ENCODE measurements around the gene CDH22. TPM values are rescaled to one million over a fixed set of nuclear protein-coding genes. Genes with fewer than 3 reads are reported as not detected.

The CDH22 gene
- total RNA-seq, 3 donors from 2014 or later (not counting 1 experiment from before 2014, with no cell fraction given): not detected

DNA sequence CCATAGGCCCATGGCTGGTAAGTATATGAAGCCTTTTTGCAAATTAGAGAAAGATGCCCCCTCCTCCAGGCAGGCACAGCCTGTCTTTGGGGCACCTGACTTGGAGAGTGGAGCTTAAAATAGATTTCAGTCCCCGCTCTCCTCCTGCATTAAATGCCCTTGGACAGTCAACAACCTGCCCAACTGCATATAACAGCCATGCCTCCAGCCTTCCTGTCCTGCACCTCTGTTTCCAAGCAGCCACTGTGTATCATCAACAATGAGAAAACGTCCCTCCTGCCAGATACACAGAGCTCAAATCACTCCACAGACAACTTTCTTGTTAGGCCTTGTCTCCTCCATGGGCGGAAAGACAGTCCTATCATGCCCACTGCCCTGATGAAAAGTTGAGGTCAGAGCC is 3.4 kb downstream of the CDH22 start:
- Histone ChIP-seq H3K9me3 (ENCODE audit: control insufficient read depth, insufficient read depth, low read length) (no peaks in the 10 kb centered on the region), H3K36me3 (ENCODE audit: control insufficient read depth, insufficient read depth, low read length) (no peaks in the 10 kb centered on the region), H3K27me3 (ENCODE audit: control insufficient read depth, insufficient read depth, low read length) (peaks cover 26% of the 10 kb centered on the region), H3K4me3 (ENCODE audit: low read length) (no peak overlapping the region), H3K27ac (ENCODE audit: low read length) (no peak overlapping the region), H3K4me1 (ENCODE audit: control insufficient read depth, insufficient read depth, low read length) (peaks cover 12% of the 10 kb centered on the region)
- H3K27me3 Mint-ChIP-seq (ENCODE audit: low read depth in 2 of 2): peaks cover 31 to 52% of the 10 kb centered on the region in 2 donors
- intact Hi-C loops (cut with micrococcal nuclease): no loop called here
- WGBS (ENCODE audit: insufficient coverage): 71% methylated on average over 3 of the region's 3 CpGs
- TF ChIP-seq, protein P1, sequence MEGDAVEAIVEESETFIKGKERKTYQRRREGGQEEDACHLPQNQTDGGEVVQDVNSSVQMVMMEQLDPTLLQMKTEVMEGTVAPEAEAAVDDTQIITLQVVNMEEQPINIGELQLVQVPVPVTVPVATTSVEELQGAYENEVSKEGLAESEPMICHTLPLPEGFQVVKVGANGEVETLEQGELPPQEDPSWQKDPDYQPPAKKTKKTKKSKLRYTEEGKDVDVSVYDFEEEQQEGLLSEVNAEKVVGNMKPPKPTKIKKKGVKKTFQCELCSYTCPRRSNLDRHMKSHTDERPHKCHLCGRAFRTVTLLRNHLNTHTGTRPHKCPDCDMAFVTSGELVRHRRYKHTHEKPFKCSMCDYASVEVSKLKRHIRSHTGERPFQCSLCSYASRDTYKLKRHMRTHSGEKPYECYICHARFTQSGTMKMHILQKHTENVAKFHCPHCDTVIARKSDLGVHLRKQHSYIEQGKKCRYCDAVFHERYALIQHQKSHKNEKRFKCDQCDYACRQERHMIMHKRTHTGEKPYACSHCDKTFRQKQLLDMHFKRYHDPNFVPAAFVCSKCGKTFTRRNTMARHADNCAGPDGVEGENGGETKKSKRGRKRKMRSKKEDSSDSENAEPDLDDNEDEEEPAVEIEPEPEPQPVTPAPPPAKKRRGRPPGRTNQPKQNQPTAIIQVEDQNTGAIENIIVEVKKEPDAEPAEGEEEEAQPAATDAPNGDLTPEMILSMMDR (IDR thresholded peaks at IDR 0.05): no peak
- no peak overlapping the region for H3K27ac Mint-ChIP-seq
- DNase-seq (no peak), ATAC-seq (no peak)
- H3K9me3 Mint-ChIP-seq: no peaks in the 10 kb centered on the region
- H3K4me3 Mint-ChIP-seq: no peak overlapping the region
- peaks cover 0 to 12% of the 10 kb centered on the region in 2 donors for H3K4me1 Mint-ChIP-seq
- no peaks in the 10 kb centered on the region for H3K36me3 Mint-ChIP-seq

- Mint-ChIP-seq H3K36me3 (no peaks in the 10 kb centered on the region), H3K27ac (no peak overlapping the region), H3K27me3 (ENCODE audit: low read depth in 2 of 2) (peaks cover 27 to 47% of the 10 kb centered on the region in 2 donors), H3K4me1 (peaks cover 0 to 8% of the 10 kb centered on the region in 2 donors), H3K4me3 (no peak overlapping the region), H3K9me3 (no peaks in the 10 kb centered on the region)
- peaks cover 12% of the 10 kb centered on the region for H3K4me1 ChIP-seq (ENCODE audit: control insufficient read depth, insufficient read depth, low read length)
- TF ChIP-seq, protein P1 (IDR thresholded peaks at IDR 0.05): no peak
- H3K4me3 ChIP-seq (ENCODE audit: low read length): no peak overlapping the region
- no peak for DNase-seq
- no peak for ATAC-seq
- WGBS (ENCODE audit: insufficient coverage): 87% methylated on average over 4 of the region's 4 CpGs
- no peak overlapping the region for H3K27ac ChIP-seq (ENCODE audit: low read length)
- intact Hi-C loops (cut with micrococcal nuclease): no loop called here
- peaks cover 22% of the 10 kb centered on the region for H3K27me3 ChIP-seq (ENCODE audit: control insufficient read depth, insufficient read depth, low read length)
- no peaks in the 10 kb centered on the region for H3K36me3 ChIP-seq (ENCODE audit: control insufficient read depth, insufficient read depth, low read length)
- H3K9me3 ChIP-seq (ENCODE audit: control insufficient read depth, insufficient read depth, low read length): no peaks in the 10 kb centered on the region
Measured at GRCh38 chr20:46304361-46304760, 3.9 kb downstream of the CDH22 start.

DNA sequence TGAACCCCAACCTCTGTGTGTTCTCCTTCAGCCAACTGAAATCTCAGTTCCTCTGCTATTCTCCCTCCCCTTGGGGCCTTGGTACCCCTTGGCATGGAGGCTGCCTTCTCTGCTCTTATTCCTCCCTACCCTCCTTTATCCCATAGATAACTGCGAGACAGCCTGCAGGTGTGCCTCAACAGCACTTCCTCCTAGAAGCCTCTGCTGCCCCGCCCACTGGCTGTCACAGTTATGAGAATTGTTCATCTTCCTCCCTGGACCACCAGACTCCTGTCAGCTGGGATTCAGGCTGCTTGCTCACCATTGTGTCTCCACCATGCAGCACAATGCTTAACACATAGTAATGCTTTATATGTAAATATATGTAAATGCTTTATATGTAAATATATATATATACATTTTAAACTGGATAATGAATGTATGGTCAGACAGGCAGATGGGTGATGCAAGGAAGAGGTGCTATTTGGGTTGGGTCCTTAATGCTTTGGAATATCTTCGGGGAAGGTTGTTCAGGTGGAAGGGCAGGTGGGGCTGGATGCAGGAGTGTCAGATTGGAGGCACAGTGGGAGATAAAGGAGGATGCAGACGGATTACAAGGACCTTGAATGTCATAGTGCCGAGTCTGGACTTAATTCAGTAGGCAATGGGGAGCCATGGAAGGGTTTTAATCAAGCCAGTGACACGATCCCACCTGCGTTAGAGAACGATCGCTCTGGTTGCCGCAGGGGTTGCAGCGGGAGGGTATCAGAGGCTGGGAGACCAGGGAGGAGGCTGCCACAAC is 4.9 kb downstream of the CDH22 start:
- DNase-seq (no peak), ATAC-seq (no peak)
- TF ChIP-seq, protein P1 (IDR thresholded peaks at IDR 0.05): no peak
- no peak overlapping the region for H3K4me3 ChIP-seq (ENCODE audit: low read length)
- 84% methylated on average over 11 of the region's 11 CpGs for WGBS (ENCODE audit: insufficient coverage)
- H3K27ac ChIP-seq (ENCODE audit: low read length): no peak overlapping the region
- no peaks in the 10 kb centered on the region for H3K36me3 ChIP-seq (ENCODE audit: control insufficient read depth, insufficient read depth, low read length)
- no peaks in the 10 kb centered on the region for H3K9me3 Mint-ChIP-seq
- H3K9me3 ChIP-seq (ENCODE audit: control insufficient read depth, insufficient read depth, low read length): no peaks in the 10 kb centered on the region
- H3K36me3 Mint-ChIP-seq: no peaks in the 10 kb centered on the region
- no peak overlapping the region for H3K4me3 Mint-ChIP-seq
- no peak overlapping the region for H3K27ac Mint-ChIP-seq
- H3K27me3 Mint-ChIP-seq (ENCODE audit: low read depth in 2 of 2): peaks cover 23 to 41% of the 10 kb centered on the region in 2 donors
- H3K4me1 ChIP-seq (ENCODE audit: control insufficient read depth, insufficient read depth, low read length): peaks cover 9% of the 10 kb centered on the region
- H3K27me3 ChIP-seq (ENCODE audit: control insufficient read depth, insufficient read depth, low read length): peaks cover 13% of the 10 kb centered on the region
- intact Hi-C loops (cut with micrococcal nuclease): no loop called here
- peaks cover 0 to 8% of the 10 kb centered on the region in 2 donors for H3K4me1 Mint-ChIP-seq
